CD4-positive, alpha-beta T cell treated with Interleukin-4 for 1 hour (primary cell): ENCODE data around the gene MAGI2.

ENCODE experiments used
- DNase-seq, 2 donors: peaks; one replicate each; pipeline ENCODE4 v3.0.0-alpha.2; 2020 to 2022

MAGI2 gene

GRCh38 chr7:78873117-78873516 is 580.4 kb downstream of the MAGI2 start:
- DNase-seq = no peak

DNA sequence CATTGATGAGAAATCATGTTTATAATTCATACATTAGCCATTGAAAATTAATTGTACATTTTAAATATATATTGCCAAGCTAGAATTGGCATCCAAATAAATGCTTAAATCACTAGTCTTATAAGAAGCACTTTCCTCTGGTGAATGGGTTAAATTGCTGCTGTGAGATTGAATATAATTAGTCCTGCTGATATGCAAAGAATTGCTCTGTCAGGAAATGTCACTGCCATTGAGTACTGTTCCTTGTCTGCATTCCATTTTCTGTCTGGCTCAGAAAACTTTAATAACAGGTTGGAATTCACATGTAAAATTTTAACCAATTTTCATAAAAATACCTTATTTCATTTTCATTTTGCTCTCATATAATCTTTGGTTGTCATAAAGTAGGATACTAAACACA is 589.1 kb downstream of the MAGI2 start:
- DNase-seq = no peak

DNA sequence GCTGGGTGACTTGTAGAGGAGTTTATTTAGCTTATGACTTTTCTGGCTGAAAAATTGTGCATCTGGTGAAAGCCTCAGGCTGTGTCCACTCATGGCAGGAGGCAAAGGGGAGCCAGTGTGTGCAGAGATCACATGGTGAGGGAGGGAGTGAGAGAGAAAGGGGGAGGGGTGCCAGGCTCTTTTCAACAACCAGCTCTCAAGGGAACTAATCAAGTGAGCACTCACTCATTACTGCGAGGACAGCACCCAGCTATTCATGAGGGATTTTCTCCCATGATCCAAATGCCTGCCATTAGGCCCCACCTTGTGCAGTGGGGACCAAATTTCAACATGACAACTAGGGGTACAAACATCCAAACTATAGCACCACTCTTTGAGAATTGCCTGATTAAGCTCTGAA is 590.2 kb downstream of the MAGI2 start:
- no peak for DNase-seq

GRCh38 chr7:78862411-78862900 is 591.0 kb downstream of the MAGI2 start:
- no peak for DNase-seq

GRCh38 chr7:78852951-78853350 is 600.5 kb downstream of the MAGI2 start:
- DNase-seq = no peak

DNA sequence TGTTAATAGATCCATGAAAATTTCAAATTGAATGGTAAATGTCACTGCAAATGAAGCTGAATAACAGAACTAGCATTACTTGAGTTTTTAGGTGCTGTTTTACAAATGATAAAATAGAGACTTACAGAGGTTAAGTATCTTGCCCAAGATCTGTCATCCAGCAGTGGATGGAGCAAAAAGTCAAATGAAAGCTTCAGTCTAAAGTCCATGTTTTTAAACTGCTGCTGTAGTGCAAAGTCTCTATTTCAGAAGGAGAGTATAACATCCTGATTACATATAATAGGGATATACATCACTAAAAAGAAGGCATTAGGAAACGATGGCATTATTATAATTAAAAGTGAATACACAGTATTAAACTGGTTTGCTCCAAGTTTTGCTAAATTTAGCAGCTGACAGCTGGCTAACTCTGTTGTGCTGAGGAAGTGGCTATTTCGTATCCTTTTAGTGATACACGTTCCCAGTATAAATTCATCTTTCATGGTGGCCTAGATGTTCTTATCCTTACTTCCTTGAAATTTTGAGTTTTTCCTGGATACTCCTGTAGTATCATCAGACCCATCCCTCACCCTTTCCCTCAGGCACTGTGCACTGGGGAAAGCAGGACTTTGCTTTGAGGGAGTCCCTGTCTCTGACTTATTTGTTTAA is 603.2 kb downstream of the MAGI2 start:
- no peak for DNase-seq

- DNase-seq = no peak
Observed at GRCh38 chr7:78845155-78845554, 608.3 kb downstream of the MAGI2 start.

GRCh38 chr7:78842068-78842467 is 611.4 kb downstream of the MAGI2 start:
- no peak for DNase-seq

GRCh38 chr7:78835897-78836296 is 617.6 kb downstream of the MAGI2 start:
- DNase-seq = no peak

DNA sequence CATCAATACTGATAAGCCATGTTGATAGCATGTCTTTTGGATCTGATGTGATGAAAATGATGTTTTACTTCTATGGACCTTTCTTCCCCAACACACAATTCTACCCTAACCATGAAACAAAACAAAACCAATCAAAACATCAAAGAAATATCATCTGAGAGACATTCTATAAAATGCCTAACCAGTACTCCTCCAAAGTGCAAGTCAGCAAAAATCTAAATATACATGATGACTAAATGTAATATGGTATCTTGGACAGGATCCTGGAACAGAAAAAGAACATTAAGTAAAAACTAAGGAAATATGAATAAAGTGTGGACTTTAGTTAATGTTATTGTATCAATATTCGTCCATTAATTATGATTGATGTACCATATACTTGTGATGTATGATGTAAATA is 625.1 kb downstream of the MAGI2 start:
- no peak for DNase-seq

GRCh38 chr7:78803501-78804127 is 649.9 kb downstream of the MAGI2 start:
- no peak for DNase-seq

DNA sequence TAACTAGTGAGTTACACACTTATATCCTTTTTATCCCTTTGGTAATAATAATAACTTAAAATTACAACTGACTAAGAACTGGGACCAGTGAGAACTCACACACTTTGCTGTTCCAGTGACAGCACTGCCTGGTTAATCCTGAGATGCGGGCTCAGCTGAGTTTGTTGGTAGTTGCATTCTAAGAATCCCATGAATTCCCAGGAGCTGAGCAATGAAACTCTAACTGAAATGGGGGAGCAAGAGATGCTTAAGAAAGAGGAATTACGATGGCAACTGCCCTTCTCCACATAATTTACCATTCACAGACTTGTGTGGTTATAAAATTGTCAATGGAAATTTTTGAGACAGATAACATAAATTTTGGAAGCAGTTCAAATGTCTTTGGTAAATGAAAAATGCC is 659.4 kb downstream of the MAGI2 start:
- no peak for DNase-seq

DNA sequence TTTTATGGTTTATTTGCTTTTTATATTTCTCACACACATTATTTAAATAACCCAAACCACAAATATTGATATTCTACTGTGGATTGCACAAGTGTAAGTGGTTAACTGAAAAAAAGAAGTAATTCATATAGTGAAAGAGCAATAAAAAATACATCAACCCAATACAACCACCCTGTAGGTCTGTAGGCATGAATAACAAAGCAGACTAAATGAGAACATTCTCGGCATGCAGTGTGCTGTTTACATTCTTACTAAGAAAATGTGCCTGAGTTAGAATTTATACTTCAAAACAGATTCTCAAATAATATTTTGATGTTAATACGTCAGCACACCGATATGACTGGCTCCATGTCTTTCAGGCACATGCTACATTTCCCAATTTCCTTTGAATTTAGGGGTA is 660.8 kb downstream of the MAGI2 start:
- DNase-seq = no peak

GRCh38 chr7:78792006-78792405 is 661.5 kb downstream of the MAGI2 start:
- DNase-seq = no peak

GRCh38 chr7:78788464-78788863 is 665.0 kb downstream of the MAGI2 start:
- no peak for DNase-seq

DNA sequence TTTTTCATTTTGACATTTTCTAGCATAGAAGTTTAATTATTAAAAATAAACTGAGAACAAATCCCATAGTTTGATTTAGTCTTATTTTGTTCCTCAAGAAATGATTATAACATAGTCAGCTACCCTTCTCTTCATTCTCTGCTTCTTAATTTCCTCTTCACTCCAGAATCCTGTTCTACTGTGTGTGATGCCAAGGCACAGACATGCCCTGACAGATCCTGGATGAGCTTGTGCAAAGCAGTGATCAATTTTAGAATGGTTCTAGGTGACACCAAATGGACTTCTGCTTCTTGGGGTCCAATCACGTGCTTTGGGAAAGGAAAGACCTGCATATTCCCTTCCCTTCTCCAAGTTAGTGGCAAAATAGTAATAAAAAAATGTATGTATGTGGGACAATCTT is 665.6 kb downstream of the MAGI2 start:
- no peak for DNase-seq

GRCh38 chr7:78786055-78786454 is 667.4 kb downstream of the MAGI2 start:
- DNase-seq = no peak

GRCh38 chr7:78783179-78783962 is 670.1 kb downstream of the MAGI2 start:
- no peak for DNase-seq

GRCh38 chr7:78780560-78780959 is 672.9 kb downstream of the MAGI2 start:
- no peak for DNase-seq

DNA sequence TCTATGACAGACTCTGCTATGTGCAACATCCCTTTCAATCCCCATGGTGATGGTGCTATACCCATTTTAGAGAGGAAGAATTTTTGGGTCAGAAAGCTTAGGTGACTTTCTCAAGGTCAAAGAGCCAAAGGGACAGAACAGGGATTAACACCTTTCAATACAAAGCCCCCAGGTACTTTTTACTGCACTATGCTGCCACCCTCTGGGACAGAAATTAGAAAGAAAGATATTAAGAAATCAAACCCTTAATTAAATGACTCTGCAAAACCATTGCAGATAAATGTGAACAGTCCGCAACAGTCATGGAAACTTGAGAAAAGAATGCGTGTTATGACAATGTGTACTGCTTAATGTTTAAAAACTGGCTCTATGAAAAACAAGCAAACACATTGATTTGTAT is 673.7 kb downstream of the MAGI2 start:
- DNase-seq = no peak

DNA sequence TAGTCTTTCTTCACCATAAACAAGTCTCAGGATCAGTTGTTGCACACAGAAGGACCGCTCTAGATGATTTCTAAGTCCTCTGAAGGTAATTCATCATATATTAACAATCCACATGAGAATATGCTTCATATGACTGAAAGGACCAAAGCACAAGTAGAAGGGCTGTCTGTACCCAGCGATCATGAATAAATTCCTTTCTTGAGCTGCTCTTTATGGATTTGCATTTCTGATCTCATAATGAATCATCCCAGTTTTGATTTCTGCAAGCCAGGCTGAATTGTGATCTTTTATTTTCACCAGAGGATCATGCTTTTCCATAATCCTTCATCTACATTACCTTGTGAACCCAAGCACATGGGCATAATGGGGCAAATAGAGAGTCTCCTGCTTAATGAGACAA is 675.6 kb downstream of the MAGI2 start:
- no peak for DNase-seq

GRCh38 chr7:78770422-78771410 is 682.8 kb downstream of the MAGI2 start:
- no peak for DNase-seq
